BLaER1 treated with 17β-estradiol and CSF1 and Interleukin-3, amounts not matched to agents 10 nM and 100 nM (cell line): ENCODE results near the gene SAA1.
A peak's percentile ranks its signal among the peaks of the same experiment; 100 is the strongest.
"Not testable (repeated sequence)": the region's sequence is repeated elsewhere in the genome, so short reads cannot be mapped to it uniquely, and the experiment has no call there.

Experiments used
- H3K27ac ChIP-seq, 11 experiments: shearing (Covaris generic); formaldehyde crosslinking; 2 replicates each; pipeline ENCODE4 v1.8.1; 2022
- H3K27me3 ChIP-seq, 11 experiments: shearing (Covaris generic); formaldehyde crosslinking; 2 replicates each; pipeline ENCODE4 v1.8.1; 2022
- H3K36me3 ChIP-seq, 11 experiments: shearing (Covaris generic); formaldehyde crosslinking; 2 replicates each; pipeline ENCODE4 v1.8.1; 2022
- H3K4me1 ChIP-seq, 10 experiments: shearing (Covaris generic); formaldehyde crosslinking; 2 replicates each; pipeline ENCODE4 v1.8.1; 2022
- H3K4me2 ChIP-seq, 11 experiments: shearing (Covaris generic); formaldehyde crosslinking; 2 replicates each; pipeline ENCODE4 v1.8.1; 2022
- H3K4me3 ChIP-seq, 10 experiments: shearing (Covaris generic); formaldehyde crosslinking; 2 replicates each; pipeline ENCODE4 v1.8.1; 2022
- H3K9ac ChIP-seq, 11 experiments: shearing (Covaris generic); formaldehyde crosslinking; 2 replicates each; pipeline ENCODE4 v1.8.1; 2022
- H3K9me3 ChIP-seq, 11 experiments: shearing (Covaris generic); formaldehyde crosslinking; replicated peaks in 1 of 11; 2 replicates each; pipeline ENCODE4 v1.8.1; 2022
- H4K20me1 ChIP-seq, 11 experiments: shearing (Covaris generic); formaldehyde crosslinking; 2 replicates each; pipeline ENCODE4 v1.8.1; 2022
- Cebpa-rat ChIP-seq, 11 experiments: shearing (Covaris generic); IDR thresholded peaks; 2 replicates each; pipeline ENCODE4 v1.8.1; 2022

SAA1 gene

GRCh38 chr11:18235394-18236334 is 30.4 kb upstream of the SAA1 start:
- no peak overlapping the region for H3K9ac ChIP-seq
- no peaks in the 10 kb centered on the region for H3K36me3 ChIP-seq
- no peak for TF ChIP-seq Cebpa-rat (IDR thresholded peaks at IDR 0.05)
- no peaks in the 10 kb centered on the region for H4K20me1 ChIP-seq
- H3K4me1 ChIP-seq, result peaks cover 0 to 9% (median 6%) of the 10 kb centered on the region in 10 experiments; a peak in 8 of 20 replicates
- no peak overlapping the region for H3K27ac ChIP-seq
- H3K27me3 ChIP-seq, result no peaks in the 10 kb centered on the region
- peaks cover 0 to 9% (median under 1%) of the 10 kb centered on the region in 11 experiments; a peak in 7 of 22 replicates for H3K9me3 ChIP-seq
- peak overlapping the region in 4 of 11 experiments; percentile 6 to 28 (median 9); a peak in 3 of 22 replicates for H3K4me2 ChIP-seq
- H3K4me3 ChIP-seq, result no peak overlapping the region

GRCh38 chr11:18236664-18237356 is 29.3 kb upstream of the SAA1 start, which contains the start of gene SAA4:
Gene SAA4, minus strand, starts transcription at chr11:18236802. Its CDS starts 876 bp downstream, at chr11:18235926.
- peak within 1 kb of the TSS in 4 of 11 experiments; percentile 6 to 28 (median 9); a peak in 3 of 22 replicates for H3K4me2 ChIP-seq
- TF ChIP-seq Cebpa-rat (IDR thresholded peaks at IDR 0.05), result no peak
- peaks cover 0 to 9% (median 6%) of the 10 kb centered on the region in 10 experiments; a peak in 8 of 20 replicates for H3K4me1 ChIP-seq
- H3K27me3 ChIP-seq, result no peaks in the 10 kb centered on the region
- no peaks in the 10 kb centered on the region for H3K36me3 ChIP-seq
- peaks cover 0 to 15% (median 6%) of the 10 kb centered on the region in 11 experiments; a peak in 8 of 22 replicates for H3K9me3 ChIP-seq
- H3K9ac ChIP-seq, result no peak within 1 kb of the TSS
- H3K27ac ChIP-seq, result no peak within 1 kb of the TSS
- H4K20me1 ChIP-seq, result no peaks in the 10 kb centered on the region
- no peak within 1 kb of the TSS for H3K4me3 ChIP-seq

- Histone ChIP-seq H3K4me2 (no peak overlapping the region), H3K27me3 (no peaks in the 10 kb centered on the region), H4K20me1 (no peaks in the 10 kb centered on the region), H3K4me1 (peaks cover 0 to 20% (median 9%) of the 10 kb centered on the region in 10 experiments; a peak in 12 of 20 replicates), H3K36me3 (no peaks in the 10 kb centered on the region), H3K9me3 (peaks cover 7 to 34% (median 17%) of the 10 kb centered on the region in 11 experiments; a peak in 20 of 22 replicates), H3K9ac (no peak overlapping the region), H3K4me3 (no peak overlapping the region), H3K27ac (no peak overlapping the region)
- no peak for TF ChIP-seq Cebpa-rat (IDR thresholded peaks at IDR 0.05)
Measured at GRCh38 chr11:18239655-18240054, 26.4 kb upstream of the SAA1 start.

GRCh38 chr11:18243783-18244362 is 22.2 kb upstream of the SAA1 start:
- no peak overlapping the region for H3K27ac ChIP-seq
- H3K9me3 ChIP-seq, result peaks cover 7 to 38% (median 19%) of the 10 kb centered on the region in 11 experiments; a peak in 20 of 22 replicates
- no peaks in the 10 kb centered on the region for H3K27me3 ChIP-seq
- no peaks in the 10 kb centered on the region for H4K20me1 ChIP-seq
- H3K4me1 ChIP-seq, result peaks cover 0 to 25% (median 15%) of the 10 kb centered on the region in 10 experiments; a peak in 13 of 20 replicates
- H3K4me3 ChIP-seq, result 0 out of 20 replicates have a peak overlapping the region, but pooled peaks of 1 of the 10 experiments have one; percentile 10
- TF ChIP-seq Cebpa-rat (IDR thresholded peaks at IDR 0.05), result no peak
- H3K36me3 ChIP-seq, result no peaks in the 10 kb centered on the region
- no peak overlapping the region for H3K9ac ChIP-seq
- peak overlapping the region in 6 of 11 experiments; percentile 20 to 68 (median 46); a peak in 7 of 22 replicates for H3K4me2 ChIP-seq

GRCh38 chr11:18245396-18245795 is 20.7 kb upstream of the SAA1 start:
- peaks cover 0 to 25% (median 15%) of the 10 kb centered on the region in 10 experiments; a peak in 13 of 20 replicates for H3K4me1 ChIP-seq
- no peak overlapping the region for H3K27ac ChIP-seq
- H3K27me3 ChIP-seq, result no peaks in the 10 kb centered on the region
- peak overlapping the region in 8 of 11 experiments; percentile 4 to 68 (median 32); a peak in 11 of 22 replicates for H3K4me2 ChIP-seq
- H3K9me3 ChIP-seq, result peaks cover 7 to 38% (median 19%) of the 10 kb centered on the region in 11 experiments; a peak in 20 of 22 replicates
- H4K20me1 ChIP-seq, result no peaks in the 10 kb centered on the region
- H3K36me3 ChIP-seq, result no peaks in the 10 kb centered on the region
- TF ChIP-seq Cebpa-rat (IDR thresholded peaks at IDR 0.05), result no peak
- no peak overlapping the region for H3K4me3 ChIP-seq
- no peak overlapping the region for H3K9ac ChIP-seq

- H3K27ac ChIP-seq, H3K4me3 ChIP-seq: not testable (repeated sequence)
- H3K4me2 ChIP-seq, result peak overlapping the region in 10 of 11 experiments; percentile 14 to 65 (median 48); a peak in 20 of 22 replicates
Measured at GRCh38 chr11:18246379-18247190, 19.5 kb upstream of the SAA1 start.

GRCh38 chr11:18247191-18247581 is 18.9 kb upstream of the SAA1 start:
- H3K27ac ChIP-seq, H3K27me3 ChIP-seq, H3K36me3 ChIP-seq, H3K4me2 ChIP-seq, H3K4me3 ChIP-seq, H4K20me1 ChIP-seq, H3K9ac ChIP-seq: not testable (repeated sequence)
- peaks cover 0 to 27% (median 14%) of the 10 kb centered on the region in 11 experiments; a peak in 18 of 22 replicates for H3K9me3 ChIP-seq
- H3K4me1 ChIP-seq, result peaks cover 0 to 25% (median 15%) of the 10 kb centered on the region in 10 experiments; a peak in 13 of 20 replicates

More at GRCh38 chr11:18246379-18247190, 19.5 kb upstream of the SAA1 start:
- H3K9ac ChIP-seq, H3K27me3 ChIP-seq, H3K36me3 ChIP-seq, H4K20me1 ChIP-seq: not testable (repeated sequence)
- Histone ChIP-seq H3K4me1 (peaks cover 0 to 25% (median 15%) of the 10 kb centered on the region in 10 experiments; a peak in 13 of 20 replicates), H3K9me3 (peaks cover 0 to 27% (median 14%) of the 10 kb centered on the region in 11 experiments; a peak in 18 of 22 replicates)

- no peak within 1 kb of the TSS for H3K27ac ChIP-seq
Measured at GRCh38 chr11:18248561-18248960, 17.5 kb upstream of the SAA1 start, which contains the start of gene SAA2. Gene SAA2, minus strand, starts transcription at chr11:18248668. Its CDS starts 657 bp downstream, at chr11:18248011.

More at GRCh38 chr11:18248561-18248960, 17.5 kb upstream of the SAA1 start, which contains the start of gene SAA2:
- Histone ChIP-seq H3K27me3 (no peaks in the 10 kb centered on the region), H3K9ac (no peak within 1 kb of the TSS), H3K9me3 (peaks cover 0 to 18% (median 10%) of the 10 kb centered on the region in 11 experiments; a peak in 17 of 22 replicates), H3K36me3 (no peaks in the 10 kb centered on the region), H3K4me3 (no peak within 1 kb of the TSS), H3K4me1 (peaks cover 0 to 25% (median 15%) of the 10 kb centered on the region in 10 experiments; a peak in 13 of 20 replicates), H3K4me2 (no peak within 1 kb of the TSS), H4K20me1 (no peaks in the 10 kb centered on the region)
- no peak for TF ChIP-seq Cebpa-rat (IDR thresholded peaks at IDR 0.05)
